ENCODE data around the gene PARP12. TPM values are rescaled to one million over a fixed set of nuclear protein-coding genes. Genes with fewer than 3 reads are reported as not detected.
A peak's percentile ranks its signal among the peaks of the same experiment; 100 is the strongest.

PARP12 gene
- total and polyA plus RNA-seq, 9 of the 15 experiments (the other 6 are each of a cell fraction or from before 2014, with no cell fraction given), result 4.6 to 40.4 (median 23.5) TPM

GRCh38 chr7:140062528-140063299, at the start of gene PARP12 (continued):
- TF ChIP-seq ZNF740 (CRISPR knock-in tag; IDR thresholded peaks at IDR 0.05), result no peak; the same call in 1 of the 2 replicates
- no peak for TF ChIP-seq ZNF740 (tag; IDR thresholded peaks at IDR 0.05)
- no peak for TF ChIP-seq HIVEP1 (CRISPR knock-in tag; IDR thresholded peaks at IDR 0.05)
- TF ChIP-seq USF2 (CRISPR knock-in tag; IDR thresholded peaks at IDR 0.05), result no peak
- no peak for TF ChIP-seq CBX8 (IDR thresholded peaks at IDR 0.05; ENCODE audit: borderline replicate concordance, extremely low read depth, low read depth, low read length, poor library complexity, severe bottlenecking)
- TF ChIP-seq COPS2 (conservative IDR thresholded peaks at IDR 0.05), result no peak
- TF ChIP-seq E2F8 (IDR thresholded peaks at IDR 0.05; ENCODE audit: low read depth, partially characterized antibody), result no peak
- TF ChIP-seq ZNF449 (CRISPR knock-in tag; IDR thresholded peaks at IDR 0.05), result no peak
- peak; percentile 44 for TF ChIP-seq KDM2B (CRISPR knock-in tag; IDR thresholded peaks at IDR 0.05)
- no peak for TF ChIP-seq ID3 (CRISPR knock-in tag; IDR thresholded peaks at IDR 0.05)
- TF ChIP-seq ID3 (tag; IDR thresholded peaks at IDR 0.05), result peak; percentile 95
- no peak for TF ChIP-seq ZNF133 (CRISPR knock-in tag; IDR thresholded peaks at IDR 0.05)
- TF ChIP-seq SIN3A (IDR thresholded peaks at IDR 0.05; ENCODE audit: borderline replicate concordance in 2 of 2, control insufficient read depth in 1 of 2, low read depth in 2 of 2, low read length in 2 of 2), result peak; percentile 90 to 98; a peak in 3 of 4 replicates
- TF ChIP-seq PCBP2 (IDR thresholded peaks at IDR 0.05; ENCODE audit: low read depth, low read length, poor library complexity, severe bottlenecking), result no peak
- TF ChIP-seq BACH1 (tag; IDR thresholded peaks at IDR 0.05), result no peak
- TF ChIP-seq POLR2A (conservative IDR thresholded peaks at IDR 0.05), result peak; percentile 81
- peak; percentile 74; the same call in 1 of the 2 replicates for TF ChIP-seq ZFPM2 (CRISPR knock-in tag; IDR thresholded peaks at IDR 0.05)
- TF ChIP-seq TSC22D4 (tag; IDR thresholded peaks at IDR 0.05), result no peak

All from K562 (cell line).